H1 (cell line): Measurements from ENCODE around the gene GREM2. TPM values are rescaled to one million over a fixed set of nuclear protein-coding genes. Genes with fewer than 3 reads are reported as not detected.

Experiments
- CTCF ChIA-PET: fragments of 300-600 bp; sonication (Branson Sonifier 250); formaldehyde crosslinking; loops from one replicate; lab custom pipeline; 2021; ENCODE audit not compliant: partially characterized antibody; lab: Charles Lee
- POLR2A ChIA-PET: fragments of 300-600 bp; sonication (Branson Sonifier 250); formaldehyde crosslinking; loops from one replicate; lab custom pipeline; 2021; ENCODE audit warnings: inconsistent platforms; ENCODE audit not compliant: partially characterized antibody; lab: Charles Lee
- DNase-seq, 2 experiments: peaks; one replicate each; pipeline versions ENCODE4 v3.0.0 to v3.0.0-alpha.2; 2010 to 2022; ENCODE audit warnings: low spot score in 2 of 2, low read depth in 1 of 2, mixed read lengths in 1 of 2
- FAIRE-seq: peaks from 2 replicates; lab custom pipeline; 2011; peaks lifted over from hg19 to GRCh38; lab: Jason Lieb, UNC
- H2AFZ ChIP-seq: 2 replicates; pipeline ENCODE4 v1.8.1; 2012; ENCODE audit warnings: low read length, inconsistent platforms
- H2AK5ac ChIP-seq: 2 replicates; pipeline ENCODE4 v1.6.1; 2013; ENCODE audit warnings: low read depth, low read length
- H2BK120ac ChIP-seq: replicated peaks from 2 replicates; pipeline ENCODE3; 2013; ENCODE audit warnings: low read depth, low read length, inconsistent platforms
- H2BK12ac ChIP-seq: 2 replicates; pipeline ENCODE4 v1.6.1; 2013; ENCODE audit warnings: low read depth, low read length
- H2BK15ac ChIP-seq: 2 replicates; pipeline ENCODE4 v1.6.1; 2013; ENCODE audit warnings: low read length
- H2BK20ac ChIP-seq: 2 replicates; pipeline ENCODE4 v1.6.1; 2013; ENCODE audit warnings: low read length
- H2BK5ac ChIP-seq: 2 replicates; pipeline ENCODE4 v1.6.1; 2013; ENCODE audit warnings: low read depth, low read length
- H3K14ac ChIP-seq: 2 replicates; pipeline ENCODE4 v1.6.1; 2013; ENCODE audit warnings: inconsistent platforms; ENCODE audit not compliant: insufficient read length
- H3K18ac ChIP-seq: 2 replicates; pipeline ENCODE4 v1.6.1; 2013; ENCODE audit warnings: low read length; ENCODE audit errors: extremely low read depth
- H3K23ac ChIP-seq: 2 replicates; pipeline ENCODE4 v1.6.1; 2013; ENCODE audit warnings: inconsistent platforms; ENCODE audit not compliant: insufficient read length
- H3K23me2 ChIP-seq: 2 replicates; pipeline ENCODE4 v1.6.1; 2013; ENCODE audit warnings: low read depth, low read length
- H3K27ac ChIP-seq: 2 replicates; pipeline ENCODE4 v1.6.1; 2011; ENCODE audit warnings: low read depth, low read length, inconsistent platforms
- H3K27me3 ChIP-seq, 4 experiments: replicated peaks in 1 of 4; 1 replicate in 1 of 4; 2 replicates in 3 of 4; pipeline versions ENCODE4 v1.6.1 to v1.8.1; 2011 to 2013; ENCODE audit warnings: low read length in 3 of 4, mild to moderate bottlenecking in 3 of 4, inconsistent platforms in 2 of 4, mixed read lengths in 2 of 4, moderate library complexity in 1 of 4; ENCODE audit not compliant: control insufficient read depth in 3 of 4, insufficient read depth in 3 of 4; ENCODE audit errors: extremely low read depth in 1 of 4
- H3K36me3 ChIP-seq, 4 experiments: 2 replicates each; pipeline versions ENCODE4 v1.6.1 to v1.8.1; 2011 to 2013; ENCODE audit warnings: mild to moderate bottlenecking in 4 of 4, low read length in 3 of 4, moderate library complexity in 2 of 4, control low read depth in 1 of 4, inconsistent platforms in 1 of 4; ENCODE audit not compliant: insufficient read depth in 4 of 4, control insufficient read depth in 2 of 4
- H3K4ac ChIP-seq: replicated peaks from 2 replicates; pipeline ENCODE3; 2013; ENCODE audit warnings: low read length, low read depth, mixed read lengths, inconsistent platforms; ENCODE audit not compliant: insufficient read length
- H3K4me1 ChIP-seq, 4 experiments: replicated peaks in 1 of 4; 1 replicate in 1 of 4; 2 replicates in 3 of 4; pipeline versions ENCODE4 v1.6.1 to v1.8.1; 2011 to 2013; ENCODE audit warnings: low read length in 3 of 4, inconsistent platforms in 2 of 4, mixed read lengths in 1 of 4; ENCODE audit not compliant: insufficient read depth in 4 of 4, control insufficient read depth in 3 of 4
- H3K4me2 ChIP-seq, 2 experiments: 2 replicates each; pipeline versions ENCODE4 v1.6.1 to v1.8.1; 2011 to 2013; ENCODE audit warnings: low read depth in 2 of 2, low read length in 2 of 2, control low read depth in 1 of 2, inconsistent platforms in 1 of 2, mild to moderate bottlenecking in 1 of 2; ENCODE audit not compliant: insufficient read depth in 1 of 2
- H3K4me3 ChIP-seq, 4 experiments: fragments of 200-600, 300-600 bp in 1 of 4; sonication (generic), shearing (Covaris generic), sonication (Bioruptor Twin) in 1 of 4; 2 replicates each; pipeline versions ENCODE4 v1.5.1 to v1.8.1; 2011 to 2016; ENCODE audit warnings: low read length in 4 of 4, low read depth in 3 of 4, control low read depth in 2 of 4, inconsistent platforms in 2 of 4, mild to moderate bottlenecking in 2 of 4, mixed read lengths in 1 of 4, moderate library complexity in 1 of 4; ENCODE audit not compliant: insufficient read depth in 2 of 4; ENCODE audit errors: extremely low read depth in 1 of 4
- H3K56ac ChIP-seq: replicated peaks from 2 replicates; pipeline ENCODE3; 2013; ENCODE audit warnings: low read depth, mild to moderate bottlenecking, mixed read lengths, low read length, inconsistent platforms; ENCODE audit not compliant: insufficient read length
- H3K79me1 ChIP-seq: 2 replicates; pipeline ENCODE4 v1.6.1; 2013; ENCODE audit warnings: low read depth, low read length, control low read depth
- H3K79me2 ChIP-seq, 2 experiments: 2 replicates each; pipeline versions ENCODE4 v1.6.1 to v1.8.1; 2012 to 2013; ENCODE audit warnings: low read length in 2 of 2, mild to moderate bottlenecking in 2 of 2, inconsistent platforms in 1 of 2; ENCODE audit not compliant: insufficient read depth in 2 of 2, control insufficient read depth in 1 of 2
- H3K9ac ChIP-seq, 4 experiments: replicated peaks in 1 of 4; 1 replicate in 1 of 4; 2 replicates in 3 of 4; pipeline versions ENCODE4 v1.6.1 to v1.8.1; 2011 to 2013; ENCODE audit warnings: low read depth in 3 of 4, low read length in 3 of 4, control low read depth in 2 of 4, mild to moderate bottlenecking in 2 of 4, moderate library complexity in 2 of 4, inconsistent platforms in 1 of 4; ENCODE audit errors: extremely low read depth in 1 of 4
- H3K9me3 ChIP-seq, 2 experiments: 2 replicates each; pipeline versions ENCODE4 v1.6.1 to v1.8.1; 2012 to 2013; ENCODE audit warnings: mild to moderate bottlenecking in 2 of 2, moderate library complexity in 2 of 2, control low read depth in 1 of 2, inconsistent platforms in 1 of 2, low read depth in 1 of 2, low read length in 1 of 2, mixed read lengths in 1 of 2; ENCODE audit not compliant: insufficient read depth in 2 of 2
- H4K20me1 ChIP-seq, 2 experiments: replicated peaks in 1 of 2; 2 replicates each; pipeline versions ENCODE3 to v1.8.1; 2011 to 2013; ENCODE audit warnings: inconsistent platforms in 2 of 2, low read length in 2 of 2, mild to moderate bottlenecking in 1 of 2; ENCODE audit not compliant: insufficient read depth in 2 of 2, control insufficient read depth in 1 of 2
- H4K5ac ChIP-seq: 2 replicates; pipeline ENCODE4 v1.6.1; 2013; ENCODE audit warnings: low read length, low read depth, mixed read lengths, inconsistent platforms; ENCODE audit not compliant: insufficient read length
- H4K8ac ChIP-seq: 2 replicates; pipeline ENCODE4 v1.8.0; 2013; ENCODE audit warnings: mild to moderate bottlenecking, moderate library complexity, low read length, inconsistent platforms; ENCODE audit not compliant: insufficient read depth; ENCODE audit errors: extremely low read depth
- H4K91ac ChIP-seq: replicated peaks from 2 replicates; pipeline ENCODE3; 2013; ENCODE audit warnings: low read length, mixed read lengths, inconsistent platforms; ENCODE audit not compliant: insufficient read length
- ASH2L ChIP-seq: fragments of 200-600, 300-600 bp; sonication (generic); IDR thresholded peaks from one replicate; pipeline ENCODE4 v1.7.1; 2017; ENCODE audit warnings: low read length
- BCL11A ChIP-seq, 2 experiments: IDR thresholded peaks; one replicate each; pipeline ENCODE4 v1.6.1; 2011; ENCODE audit warnings: low read depth in 2 of 2, low read length in 2 of 2, mild to moderate bottlenecking in 2 of 2
- CHD1 ChIP-seq: IDR thresholded peaks from 2 replicates; pipeline ENCODE4 v1.6.1; 2012; ENCODE audit warnings: low read depth, low read length, improper control_type of control experiment
- FOSL1 ChIP-seq: IDR thresholded peaks from 2 replicates; pipeline ENCODE4 v1.6.1; 2011; ENCODE audit warnings: mild to moderate bottlenecking, low read depth, low read length, moderate library complexity; ENCODE audit not compliant: insufficient read depth
- GABPA ChIP-seq: IDR thresholded peaks from 2 replicates; pipeline ENCODE4 v1.6.1; 2011; ENCODE audit warnings: mild to moderate bottlenecking, low read length, moderate library complexity, borderline replicate concordance; ENCODE audit not compliant: insufficient read depth
- HDAC6 ChIP-seq: IDR thresholded peaks from one replicate; pipeline ENCODE4 v1.7.1; 2012; ENCODE audit warnings: low read depth, mild to moderate bottlenecking, inconsistent platforms, low read length, moderate library complexity
- KDM1A ChIP-seq: fragments of 200-600, 300-600 bp; sonication (generic); IDR thresholded peaks from 2 replicates; pipeline ENCODE4 v1.7.1; 2016; ENCODE audit warnings: mild to moderate bottlenecking, low read length, borderline replicate concordance
- SIRT6 ChIP-seq: IDR thresholded peaks from one replicate; pipeline ENCODE4 v1.7.1; 2012; ENCODE audit warnings: low read length, inconsistent platforms
- SRF ChIP-seq: IDR thresholded peaks from 2 replicates; pipeline ENCODE4 v1.6.1; 2011; ENCODE audit warnings: mild to moderate bottlenecking, low read depth, low read length, moderate library complexity
- TAF7 ChIP-seq: optimal IDR thresholded peaks from 2 replicates; pipeline ENCODE3; 2011; ENCODE audit warnings: low read depth, mild to moderate bottlenecking, inconsistent platforms, low read length, moderate library complexity, borderline replicate concordance
- YY1 ChIP-seq: IDR thresholded peaks from 2 replicates; pipeline ENCODE4 v1.6.1; 2011; ENCODE audit warnings: low read depth, mild to moderate bottlenecking, low read length
- WGBS, 2 experiments: shearing (Covaris generic) in 1 of 2; methylation state at CpG; one replicate each; pipeline versions ENCODE4 v1.1.6 to v1.1.7; 2013 to 2015; ENCODE audit warnings: low lambda C conversion rate in 2 of 2, mixed read lengths in 2 of 2, inconsistent platforms in 1 of 2, low coverage in 1 of 2, missing lambda C conversion rate in 1 of 2; ENCODE audit not compliant: insufficient replicate concordance in 2 of 2, insufficient coverage in 1 of 2, insufficient read length in 1 of 2; ENCODE audit errors: extremely low coverage in 1 of 2, missing lambda C conversion rate in 1 of 2; 5-methylcytosine and 5-hydroxymethylcytosine counted together
- polyA plus RNA-seq, 7 experiments: library from polyadenylated mRNA; depleted of rRNA in 3 of 7; stranded (reverse) in 5 of 7; unstranded in 2 of 7; fragments of >200 nt in 5 of 7; fragments of 200-250 nt in 2 of 7; gene quantifications; 1 replicate in 5 of 7; 2 replicates in 1 of 7; 4 replicates in 1 of 7; pipeline versions ENCODE4 v1.2.1 to v1.2.3, GENCODE V29; 2011 to 2013; ENCODE audit warnings: missing spikeins in 2 of 7, mixed read lengths in 2 of 7
- total RNA-seq: library from RNA; stranded (reverse); fragmentation: NEBNext Ultra II Directional; extraction: Animal tissue kit (Norgen Biotek cat#: 25700); gene quantifications from 2 replicates; pipeline ENCODE4 v1.2.1, GENCODE V29; 2021
- TF ChIP-seq, protein P1 (sequence below): IDR thresholded peaks from 2 replicates; pipeline ENCODE4 v1.6.1; 2012; ENCODE audit warnings: low read length, inconsistent platforms
- TF ChIP-seq, protein P2 (sequence below): IDR thresholded peaks from 2 replicates; pipeline ENCODE4 v1.6.1; 2011; ENCODE audit warnings: low read depth, mild to moderate bottlenecking, low read length; ENCODE audit not compliant: insufficient read depth

The GREM2 gene
- total and polyA plus RNA-seq, 2 of the 8 experiments (the other 6 are each of a cell fraction or from before 2014, with no cell fraction given) = 0.05 TPM; not detected in 1

DNA sequence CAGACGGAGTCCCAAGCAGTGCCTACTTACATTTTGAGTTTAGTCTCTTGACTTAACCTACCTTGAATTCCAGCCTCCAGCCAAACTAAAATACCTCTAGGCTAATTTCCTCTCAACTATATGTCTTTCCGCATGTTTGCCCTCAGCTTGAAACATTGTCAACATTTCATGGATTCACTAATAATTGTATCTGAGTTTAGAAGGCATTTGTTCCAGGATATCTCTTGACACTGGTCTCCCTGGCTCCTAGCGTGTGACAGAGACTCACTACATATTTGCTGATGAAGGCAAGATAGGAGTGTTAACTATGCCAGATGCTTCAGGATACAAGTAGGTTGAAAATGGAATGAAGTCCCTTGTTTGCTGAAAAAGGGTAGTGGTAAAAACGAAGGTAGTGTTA lies 136.1 kb downstream of the GREM2 start:
- Histone ChIP-seq H3K36me3 (no peaks in the 10 kb centered on the region), H4K91ac (no peak overlapping the region), H3K9me3 (no peaks in the 10 kb centered on the region), H3K4me3 (no peak overlapping the region), H3K4ac (no peak overlapping the region), H2AFZ (no peak overlapping the region), H3K27ac (no peak overlapping the region), H4K8ac (no peak overlapping the region), H2BK120ac (no peak overlapping the region), H3K27me3 (no peaks in the 10 kb centered on the region), H3K56ac (no peak overlapping the region), H3K4me2 (no peak overlapping the region), H3K18ac (no peak overlapping the region), H2BK15ac (no peak overlapping the region), H3K23ac (no peak overlapping the region), H3K4me1 (peaks cover 0 to 4% (median 2%) of the 10 kb centered on the region in 4 experiments; a peak in 2 of 7 replicates), H2BK5ac (no peak overlapping the region), H2BK20ac (no peak overlapping the region), H2AK5ac (no peak overlapping the region), H4K20me1 (no peaks in the 10 kb centered on the region), H3K23me2 (no peaks in the 10 kb centered on the region), H4K5ac (no peak overlapping the region), H3K14ac (no peak overlapping the region), H3K9ac (no peak overlapping the region), H2BK12ac (no peak overlapping the region), H3K79me1 (no peaks in the 10 kb centered on the region), H3K79me2 (no peaks in the 10 kb centered on the region)
- ChIA-PET CTCF (interaction anchor here (1.2 to 2.5 kb wide), 2 partner anchors 17 to 446 kb away, joined by 3 to 6 read pairs; no protein-coding TSS in a partner anchor), POLR2A (no interaction called here)
- DNase-seq (no peak), FAIRE-seq (no peak)
- 86% methylated on average over 4 of the region's 4 CpGs; no CpG with 5 or more reads in 1 of the 2 experiments for WGBS, 2 experiments
- no peak for TF ChIP-seq SIRT6
- no peak for TF ChIP-seq HDAC6
- no peak for TF ChIP-seq ASH2L
- TF ChIP-seq, protein P1, sequence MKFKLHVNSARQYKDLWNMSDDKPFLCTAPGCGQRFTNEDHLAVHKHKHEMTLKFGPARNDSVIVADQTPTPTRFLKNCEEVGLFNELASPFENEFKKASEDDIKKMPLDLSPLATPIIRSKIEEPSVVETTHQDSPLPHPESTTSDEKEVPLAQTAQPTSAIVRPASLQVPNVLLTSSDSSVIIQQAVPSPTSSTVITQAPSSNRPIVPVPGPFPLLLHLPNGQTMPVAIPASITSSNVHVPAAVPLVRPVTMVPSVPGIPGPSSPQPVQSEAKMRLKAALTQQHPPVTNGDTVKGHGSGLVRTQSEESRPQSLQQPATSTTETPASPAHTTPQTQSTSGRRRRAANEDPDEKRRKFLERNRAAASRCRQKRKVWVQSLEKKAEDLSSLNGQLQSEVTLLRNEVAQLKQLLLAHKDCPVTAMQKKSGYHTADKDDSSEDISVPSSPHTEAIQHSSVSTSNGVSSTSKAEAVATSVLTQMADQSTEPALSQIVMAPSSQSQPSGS = no peak
- TF ChIP-seq BCL11A (IDR thresholded peaks at IDR 0.05; ENCODE audit: low read depth in 2 of 2, low read length in 2 of 2) = no peak
- TF ChIP-seq, protein P2, sequence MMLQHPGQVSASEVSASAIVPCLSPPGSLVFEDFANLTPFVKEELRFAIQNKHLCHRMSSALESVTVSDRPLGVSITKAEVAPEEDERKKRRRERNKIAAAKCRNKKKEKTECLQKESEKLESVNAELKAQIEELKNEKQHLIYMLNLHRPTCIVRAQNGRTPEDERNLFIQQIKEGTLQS = no peak
- no peak for TF ChIP-seq FOSL1
- no peak for TF ChIP-seq KDM1A
- no peak for TF ChIP-seq TAF7
- no peak for TF ChIP-seq GABPA
- no peak for TF ChIP-seq CHD1
- no peak for TF ChIP-seq SRF
- no peak for TF ChIP-seq YY1
